ENCODE results near the gene COA8. TPM values are rescaled to one million over a fixed set of nuclear protein-coding genes. Genes with fewer than 3 reads are reported as not detected.
A peak's percentile ranks its signal among the peaks of the same experiment; 100 is the strongest.

The COA8 gene
- total and polyA plus RNA-seq, 2 of the 13 experiments (the other 11 are each of a cell fraction or from before 2014, with no cell fraction given) = 10.9 to 25.1 TPM

DNA sequence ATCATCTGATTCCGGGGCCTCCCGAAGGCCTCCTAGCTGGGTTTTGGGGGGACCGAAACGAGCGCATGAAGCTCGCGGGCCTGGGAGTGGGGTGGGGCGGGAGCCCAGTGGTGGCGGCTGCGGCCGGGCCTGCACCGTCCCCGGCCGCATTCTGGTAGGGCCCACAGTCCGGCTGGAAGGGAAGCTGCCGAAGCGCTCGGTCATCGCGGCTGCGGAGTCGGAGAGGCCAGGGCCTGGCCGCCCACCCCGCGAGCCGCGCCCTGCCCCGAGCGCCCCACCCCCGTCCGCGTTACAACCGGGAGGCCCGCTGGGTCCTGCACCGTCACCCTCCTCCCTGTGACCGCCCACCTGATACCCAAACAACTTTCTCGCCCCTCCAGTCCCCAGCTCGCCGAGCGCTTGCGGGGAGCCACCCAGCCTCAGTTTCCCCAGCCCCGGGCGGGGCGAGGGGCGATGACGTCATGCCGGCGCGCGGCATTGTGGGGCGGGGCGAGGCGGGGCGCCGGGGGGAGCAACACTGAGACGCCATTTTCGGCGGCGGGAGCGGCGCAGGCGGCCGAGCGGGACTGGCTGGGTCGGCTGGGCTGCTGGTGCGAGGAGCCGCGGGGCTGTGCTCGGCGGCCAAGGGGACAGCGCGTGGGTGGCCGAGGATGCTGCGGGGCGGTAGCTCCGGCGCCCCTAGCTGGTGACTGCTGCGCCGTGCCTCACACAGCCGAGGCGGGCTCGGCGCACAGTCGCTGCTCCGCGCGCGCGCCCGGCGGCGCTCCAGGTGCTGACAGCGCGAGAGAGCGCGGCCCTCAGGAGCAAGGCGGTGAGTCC, 66.1 kb downstream of the COA8 start, which contains the start of gene KLC1 (continued):
- peak; percentile 60; the same call in 1 of the 2 replicates for TF ChIP-seq ZNF704 (CRISPR knock-in tag; IDR thresholded peaks at IDR 0.05; ENCODE audit: borderline replicate concordance)
- TF ChIP-seq, protein P1, sequence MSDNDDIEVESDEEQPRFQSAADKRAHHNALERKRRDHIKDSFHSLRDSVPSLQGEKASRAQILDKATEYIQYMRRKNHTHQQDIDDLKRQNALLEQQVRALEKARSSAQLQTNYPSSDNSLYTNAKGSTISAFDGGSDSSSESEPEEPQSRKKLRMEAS (IDR thresholded peaks at IDR 0.05) = peak; percentile 62
- no peak; the same call in 1 of the 2 replicates for TF ChIP-seq GATA4 (IDR thresholded peaks at IDR 0.05; ENCODE audit: borderline replicate concordance, low read depth)
- no peak for TF ChIP-seq ZNF414 (CRISPR knock-in tag; IDR thresholded peaks at IDR 0.05)
- no peak for TF ChIP-seq MAFG (CRISPR knock-in tag; IDR thresholded peaks at IDR 0.05)
- TF ChIP-seq, protein P2, sequence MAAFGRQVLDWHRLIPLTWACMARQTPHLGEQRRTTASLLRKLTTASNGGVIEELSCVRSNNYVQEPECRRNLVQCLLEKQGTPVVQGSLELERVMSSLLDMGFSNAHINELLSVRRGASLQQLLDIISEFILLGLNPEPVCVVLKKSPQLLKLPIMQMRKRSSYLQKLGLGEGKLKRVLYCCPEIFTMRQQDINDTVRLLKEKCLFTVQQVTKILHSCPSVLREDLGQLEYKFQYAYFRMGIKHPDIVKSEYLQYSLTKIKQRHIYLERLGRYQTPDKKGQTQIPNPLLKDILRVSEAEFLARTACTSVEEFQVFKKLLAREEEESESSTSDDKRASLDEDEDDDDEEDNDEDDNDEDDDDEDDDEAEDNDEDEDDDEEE (CRISPR knock-in tag; IDR thresholded peaks at IDR 0.05) = peak; percentile 91
- TF ChIP-seq ZNF660 (CRISPR knock-in tag; IDR thresholded peaks at IDR 0.05; ENCODE audit: borderline replicate concordance, low read depth) = no peak
- 0 out of 4 replicates have a peak, but pooled peaks of 1 of the 2 experiments have one; percentile 9 for TF ChIP-seq NR2F1 (CRISPR knock-in tag; IDR thresholded peaks at IDR 0.05)
- TF ChIP-seq ZNF121 (CRISPR knock-in tag; IDR thresholded peaks at IDR 0.05) = peak; percentile 50; the same call in 1 of the 2 replicates
- peak; percentile 89 for TF ChIP-seq JUND (CRISPR knock-in tag; IDR thresholded peaks at IDR 0.05)
- TF ChIP-seq REPIN1 (CRISPR knock-in tag; IDR thresholded peaks at IDR 0.05; ENCODE audit: borderline replicate concordance, low read depth) = no peak; the same call in 1 of the 2 replicates
- TF ChIP-seq MXD4 (CRISPR knock-in tag; IDR thresholded peaks at IDR 0.05) = no peak; the same call in 1 of the 2 replicates
- no peak for TF ChIP-seq NFYC (CRISPR knock-in tag; IDR thresholded peaks at IDR 0.05)
- TF ChIP-seq PCBP1 (IDR thresholded peaks at IDR 0.05; ENCODE audit: borderline replicate concordance, low read depth, low read length) = no peak
- TF ChIP-seq ZNF382 (CRISPR knock-in tag; IDR thresholded peaks at IDR 0.05; ENCODE audit: borderline replicate concordance) = no peak
- no peak for TF ChIP-seq PHB2 (IDR thresholded peaks at IDR 0.05; ENCODE audit: partially characterized antibody)
- TF ChIP-seq ZNF788 (CRISPR knock-in tag; IDR thresholded peaks at IDR 0.05; ENCODE audit: borderline replicate concordance) = no peak
- TF ChIP-seq, protein P3, sequence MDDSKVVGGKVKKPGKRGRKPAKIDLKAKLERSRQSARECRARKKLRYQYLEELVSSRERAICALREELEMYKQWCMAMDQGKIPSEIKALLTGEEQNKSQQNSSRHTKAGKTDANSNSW (CRISPR knock-in tag; IDR thresholded peaks at IDR 0.05; ENCODE audit: borderline replicate concordance) = no peak; the same call in 1 of the 2 replicates
- no peak for TF ChIP-seq RCOR2 (CRISPR knock-in tag; IDR thresholded peaks at IDR 0.05)
- TF ChIP-seq MYPOP (CRISPR knock-in tag; IDR thresholded peaks at IDR 0.05) = peak; percentile 12; the same call in 1 of the 2 replicates
- peak; percentile 24; the same call in 1 of the 2 replicates for TF ChIP-seq ZNF275 (CRISPR knock-in tag; IDR thresholded peaks at IDR 0.05; ENCODE audit: borderline replicate concordance)
- no peak for TF ChIP-seq TBL1XR1 (IDR thresholded peaks at IDR 0.05; ENCODE audit: borderline replicate concordance, low read length, partially characterized antibody)
- no peak for TF ChIP-seq SRSF4 (IDR thresholded peaks at IDR 0.05; ENCODE audit: low read depth, low read length, poor library complexity, severe bottlenecking)

Measured in HepG2 (cell line).